Urinary bladder (tissue), 4 donors: ENCODE measurements around the gene ADRM1. TPM values are rescaled to one million over a fixed set of nuclear protein-coding genes. Genes with fewer than 3 reads are reported as not detected.
A peak's percentile ranks its signal among the peaks of the same experiment; 100 is the strongest.

Experiments
- DNase-seq: peaks from one replicate; pipeline ENCODE4 v3.0.0-alpha.2; 2015; ENCODE audit errors: extremely low spot score
- H3K27ac ChIP-seq: one replicate; pipeline ENCODE4 v1.5.1; 2013; ENCODE audit warnings: low read depth, mild to moderate bottlenecking, moderate library complexity
- H3K36me3 ChIP-seq: one replicate; pipeline ENCODE4 v1.6.1; 2013; ENCODE audit warnings: mild to moderate bottlenecking, moderate library complexity; ENCODE audit not compliant: insufficient read depth
- H3K4me1 ChIP-seq: one replicate; pipeline ENCODE4 v1.6.1; 2013; ENCODE audit warnings: mild to moderate bottlenecking, moderate library complexity; ENCODE audit not compliant: insufficient read depth
- H3K4me3 ChIP-seq: one replicate; pipeline ENCODE4 v1.5.1; 2013; ENCODE audit warnings: low read depth, low read length
- WGBS: extraction: QIAGEN DNeasy Blood & Tissue Kit; methylation state at CpG from one replicate; pipeline ENCODE4 v1.1.7; 2013; 5-methylcytosine and 5-hydroxymethylcytosine counted together
- polyA plus RNA-seq: library from polyadenylated mRNA; stranded (reverse); fragments of 200-250 nt; gene quantifications from one replicate; pipeline ENCODE4 v1.2.3, GENCODE V29; 2013
- total RNA-seq: library from RNA; depleted of rRNA; stranded (reverse); fragments of >200 nt; gene quantifications from one replicate; pipeline ENCODE4 v1.2.3, GENCODE V29; 2014
- donor health status: healthy with polysubstance abuse.
- donor health status: healthy.

The ADRM1 gene
- total and polyA plus RNA-seq, 2 donors = 27.5 to 115 TPM

DNA sequence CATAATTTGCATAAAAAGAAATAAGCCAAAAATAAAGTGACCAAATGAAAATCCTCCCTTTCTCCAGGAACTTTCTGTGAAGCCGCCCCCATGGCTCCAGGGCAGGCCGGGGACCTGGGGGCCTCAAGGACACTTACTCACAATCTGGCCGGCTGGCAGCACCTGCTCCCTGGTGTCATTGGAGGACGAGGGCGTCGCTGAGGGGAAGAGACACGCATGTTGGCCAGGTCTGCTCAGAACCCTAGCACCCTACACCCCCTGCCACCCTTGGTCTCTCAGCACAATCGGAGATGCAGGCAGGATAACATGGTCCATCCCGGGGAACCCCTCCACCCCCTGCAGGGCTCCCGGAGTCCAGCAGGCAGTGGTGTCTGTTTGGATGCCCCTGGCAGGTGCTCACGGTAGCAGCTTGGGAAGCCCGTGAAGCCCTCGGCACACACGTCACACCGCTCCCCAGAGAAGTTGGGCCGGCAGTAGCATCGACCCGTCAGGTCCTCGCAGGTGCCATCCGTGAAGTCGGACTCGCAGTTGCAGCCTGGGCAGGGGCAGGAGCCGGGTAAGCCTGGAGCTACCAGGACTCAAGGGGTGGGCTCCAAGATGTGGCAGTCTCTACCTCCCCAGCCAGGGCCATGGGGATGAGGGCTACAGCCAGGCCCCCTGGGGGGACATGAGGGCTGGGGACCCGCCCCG, 43.0 kb downstream of the ADRM1 start:
- DNase-seq = no peak
- Histone ChIP-seq H3K36me3 (no peaks in the 10 kb centered on the region), H3K4me3 (no peak overlapping the region), H3K27ac (no peak overlapping the region), H3K4me1 (no peaks in the 10 kb centered on the region)
- WGBS = 88% methylated on average over 25 of the region's 25 CpGs

DNA sequence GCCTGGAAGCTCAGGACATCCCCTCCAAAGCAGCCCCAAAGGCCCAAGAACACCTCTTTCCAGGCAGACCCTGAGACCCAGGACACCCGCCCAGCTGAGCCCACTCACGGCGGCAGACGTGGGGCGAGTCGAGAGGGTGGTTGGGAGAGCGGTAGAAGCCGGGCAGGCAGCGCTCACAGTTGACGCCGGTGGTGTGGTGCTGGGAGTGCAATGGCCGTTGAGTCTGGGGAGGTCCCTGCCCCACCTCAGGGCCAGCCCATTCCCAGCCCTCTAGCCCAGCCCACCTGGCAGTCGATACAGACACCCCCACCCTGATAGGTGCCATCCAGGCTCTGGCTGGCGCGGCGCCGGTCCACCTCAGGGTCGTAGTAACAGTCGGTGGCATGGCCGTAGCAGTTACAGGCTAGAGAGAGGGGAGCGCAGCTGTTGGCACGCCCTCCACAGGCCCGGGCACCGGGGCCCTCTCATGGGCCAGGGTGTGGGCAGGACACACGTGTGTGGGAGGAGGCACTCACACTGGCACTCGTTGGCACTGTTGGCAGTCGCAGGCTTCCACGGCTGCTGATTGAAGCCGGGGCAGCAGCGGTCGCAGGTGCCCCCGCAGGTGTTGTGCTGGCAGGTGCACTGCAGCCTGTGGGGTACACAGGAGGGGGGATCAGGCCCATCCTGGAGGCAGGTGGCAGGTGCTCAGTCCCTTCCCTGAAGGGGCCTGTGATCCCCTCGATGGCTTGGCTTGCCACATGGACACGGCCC, 43.8 kb downstream of the ADRM1 start:
- no peak for DNase-seq
- H3K4me3 ChIP-seq = no peak overlapping the region
- H3K27ac ChIP-seq = no peak overlapping the region
- WGBS = 93% methylated on average over 34 of the region's 34 CpGs
- no peaks in the 10 kb centered on the region for H3K4me1 ChIP-seq
- H3K36me3 ChIP-seq = no peaks in the 10 kb centered on the region

DNA sequence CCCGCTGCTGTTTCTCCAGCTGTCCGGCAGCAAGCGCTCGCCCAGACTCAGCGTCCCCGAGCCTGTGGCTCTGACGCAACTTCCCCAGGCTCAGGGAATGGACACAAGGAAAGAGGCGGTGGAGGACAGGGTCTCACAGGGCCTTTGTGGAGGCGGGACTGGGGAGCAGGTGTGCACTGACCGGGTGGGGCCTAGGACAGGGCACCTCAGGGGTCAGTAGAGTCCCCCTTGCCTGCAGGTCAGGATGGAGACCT, 44.3 kb downstream of the ADRM1 start:
- no peak overlapping the region for H3K27ac ChIP-seq
- no peak overlapping the region for H3K4me3 ChIP-seq
- WGBS = 93% methylated on average over 10 of the region's 10 CpGs
- DNase-seq = no peak
- no peaks in the 10 kb centered on the region for H3K4me1 ChIP-seq
- no peaks in the 10 kb centered on the region for H3K36me3 ChIP-seq

DNA sequence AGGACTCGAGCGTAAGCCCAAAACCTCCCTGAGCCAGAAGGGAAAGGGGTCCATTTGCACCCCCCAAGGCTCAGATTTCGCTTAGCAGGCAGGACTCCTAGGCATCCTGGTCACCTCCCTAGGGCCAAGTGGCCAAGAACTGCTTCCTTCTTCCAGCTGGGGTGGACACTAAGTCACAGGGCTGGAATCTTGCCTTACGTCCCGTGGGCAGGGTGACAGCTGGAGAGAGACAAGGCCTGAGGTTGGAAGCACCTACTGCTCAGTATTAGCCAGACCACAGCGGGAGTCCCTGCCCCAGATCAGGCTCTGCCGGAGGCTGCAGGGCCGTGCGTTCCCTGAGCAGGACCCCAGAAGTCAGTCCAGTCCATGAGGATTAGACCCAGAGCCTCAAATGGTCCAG, 44.6 kb downstream of the ADRM1 start:
- no peaks in the 10 kb centered on the region for H3K36me3 ChIP-seq
- no peaks in the 10 kb centered on the region for H3K4me1 ChIP-seq
- no peak overlapping the region for H3K4me3 ChIP-seq
- 80% methylated on average over 9 of the region's 9 CpGs for WGBS
- no peak overlapping the region for H3K27ac ChIP-seq
- no peak for DNase-seq

DNA sequence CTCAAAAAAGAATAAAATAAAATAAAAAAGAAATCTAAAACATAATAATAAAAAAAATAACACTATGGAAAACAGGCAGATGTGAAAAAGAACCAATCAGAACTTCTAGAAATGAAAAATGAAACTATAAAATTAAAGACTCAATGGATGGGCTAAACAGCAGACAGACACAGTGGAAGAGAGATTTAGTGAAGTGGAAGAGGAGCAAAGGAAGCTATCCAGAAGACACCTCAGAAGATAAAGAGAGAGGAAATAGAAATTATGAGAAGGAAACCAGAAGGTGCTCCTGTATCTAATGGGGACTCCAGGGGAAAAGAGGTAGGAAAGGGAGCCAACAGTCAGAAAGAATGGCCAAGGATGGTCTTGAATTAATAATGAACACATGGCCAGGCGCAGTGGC, 45.8 kb downstream of the ADRM1 start:
- 90% methylated on average over 1 of the region's 1 CpG for WGBS
- no peak for DNase-seq
- H3K27ac ChIP-seq = no peak overlapping the region
- no peaks in the 10 kb centered on the region for H3K36me3 ChIP-seq
- H3K4me3 ChIP-seq = no peak overlapping the region
- no peaks in the 10 kb centered on the region for H3K4me1 ChIP-seq

DNA sequence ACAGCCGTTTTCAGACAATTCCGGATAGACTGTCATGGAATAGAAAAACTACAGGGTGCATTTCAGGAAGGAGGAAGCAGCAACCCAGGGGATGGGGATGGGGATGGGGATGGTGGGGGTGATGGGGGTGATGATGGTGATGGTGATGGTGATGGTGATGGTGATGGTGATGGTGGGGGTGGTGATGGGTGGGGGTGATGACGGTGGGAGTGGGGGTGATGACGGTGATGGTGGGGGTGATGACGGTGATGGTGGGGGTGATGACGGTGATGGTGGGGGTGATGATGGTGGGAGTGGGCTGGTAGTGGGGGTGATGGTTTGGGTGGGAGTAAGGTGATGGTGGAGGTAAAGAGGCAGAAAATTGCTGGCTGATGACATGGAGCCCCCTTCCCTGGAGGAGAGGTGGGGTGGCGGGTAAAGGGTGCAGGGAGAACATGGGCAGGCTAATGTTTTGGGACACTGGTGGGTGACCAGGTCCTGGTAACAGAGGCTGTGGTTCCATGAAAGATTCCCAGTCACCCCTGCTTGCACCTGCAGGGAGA, 46.8 kb downstream of the ADRM1 start:
- 85% methylated on average over 7 of the region's 7 CpGs for WGBS
- Histone ChIP-seq H3K4me3 (no peak overlapping the region), H3K27ac (peak overlapping the region; percentile 63), H3K4me1 (no peaks in the 10 kb centered on the region), H3K36me3 (no peaks in the 10 kb centered on the region)
- DNase-seq = no peak

DNA sequence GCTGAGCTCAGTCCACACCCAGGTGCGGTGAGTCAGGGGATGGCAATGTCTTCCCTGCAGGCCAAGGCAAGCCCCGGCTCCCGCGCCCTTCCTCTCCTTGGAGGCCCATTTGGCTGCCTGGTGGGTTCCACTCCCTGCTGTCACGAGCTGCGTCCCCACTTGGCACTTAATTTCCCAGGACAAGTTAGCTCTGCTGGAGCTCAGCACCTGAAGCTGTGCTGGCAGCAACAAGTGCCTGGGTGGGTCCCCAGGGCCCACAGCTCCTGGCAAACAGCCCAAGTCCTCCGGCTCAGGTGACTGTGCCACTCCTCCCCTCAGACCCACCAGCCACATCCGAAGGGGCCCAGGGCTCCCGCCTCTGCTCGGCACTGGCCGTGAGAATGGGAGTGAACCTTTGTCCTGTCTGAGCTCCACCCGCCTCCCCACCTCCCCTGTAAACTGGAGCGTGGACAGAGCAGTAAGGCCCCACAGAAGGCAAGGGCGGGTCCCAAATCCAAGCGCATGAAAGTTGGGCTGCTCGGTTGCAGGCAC, 47.4 kb downstream of the ADRM1 start:
- DNase-seq = peak; percentile 76
- H3K36me3 ChIP-seq = no peaks in the 10 kb centered on the region
- H3K4me1 ChIP-seq = no peaks in the 10 kb centered on the region
- 78% methylated on average over 16 of the region's 16 CpGs for WGBS
- no peak overlapping the region for H3K4me3 ChIP-seq
- H3K27ac ChIP-seq = peak overlapping the region; percentile 81

DNA sequence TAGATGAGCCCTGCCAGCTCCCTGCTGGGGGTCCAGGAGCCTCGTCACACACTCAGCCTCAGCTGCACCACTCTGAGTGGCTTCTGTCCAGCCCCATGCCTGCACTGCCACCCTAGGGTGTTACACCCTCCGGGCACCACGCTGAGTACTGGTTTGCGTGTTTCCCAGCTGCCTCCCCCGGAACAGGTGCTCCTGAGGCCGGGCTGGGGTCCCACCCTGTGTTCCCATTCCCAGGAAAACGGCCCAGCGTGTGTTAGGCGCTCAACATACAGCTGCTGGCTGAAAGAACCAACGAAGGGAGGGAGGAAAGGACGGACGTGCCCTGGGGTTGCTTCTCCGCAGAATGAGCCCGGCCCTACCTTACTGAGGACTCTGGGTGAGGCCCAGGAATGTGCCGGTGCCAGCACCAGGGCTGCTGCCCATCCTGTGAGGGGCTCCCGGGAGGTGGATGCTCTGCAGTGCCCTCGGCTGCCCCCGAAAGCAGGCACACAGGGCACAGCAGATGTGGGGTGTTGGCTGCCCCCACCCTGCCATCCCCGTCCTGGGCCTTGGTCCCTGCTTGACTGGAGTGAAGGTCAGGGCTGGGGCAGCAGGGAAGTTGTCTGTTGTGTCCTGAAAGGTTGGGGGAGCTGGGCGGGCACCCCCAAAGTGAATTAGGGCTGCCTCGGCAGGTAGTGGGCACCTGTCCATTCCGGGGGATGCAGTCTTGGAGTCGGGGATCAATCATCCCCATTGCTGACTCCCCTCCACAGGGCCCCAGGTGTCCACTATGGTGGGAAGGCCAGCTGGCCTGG, 48.0 kb downstream of the ADRM1 start:
- Histone ChIP-seq H3K27ac (peak overlapping the region; percentile 81), H3K36me3 (no peaks in the 10 kb centered on the region), H3K4me3 (no peak overlapping the region), H3K4me1 (no peaks in the 10 kb centered on the region)
- 80% methylated on average over 23 of the region's 23 CpGs for WGBS
- no peak for DNase-seq

DNA sequence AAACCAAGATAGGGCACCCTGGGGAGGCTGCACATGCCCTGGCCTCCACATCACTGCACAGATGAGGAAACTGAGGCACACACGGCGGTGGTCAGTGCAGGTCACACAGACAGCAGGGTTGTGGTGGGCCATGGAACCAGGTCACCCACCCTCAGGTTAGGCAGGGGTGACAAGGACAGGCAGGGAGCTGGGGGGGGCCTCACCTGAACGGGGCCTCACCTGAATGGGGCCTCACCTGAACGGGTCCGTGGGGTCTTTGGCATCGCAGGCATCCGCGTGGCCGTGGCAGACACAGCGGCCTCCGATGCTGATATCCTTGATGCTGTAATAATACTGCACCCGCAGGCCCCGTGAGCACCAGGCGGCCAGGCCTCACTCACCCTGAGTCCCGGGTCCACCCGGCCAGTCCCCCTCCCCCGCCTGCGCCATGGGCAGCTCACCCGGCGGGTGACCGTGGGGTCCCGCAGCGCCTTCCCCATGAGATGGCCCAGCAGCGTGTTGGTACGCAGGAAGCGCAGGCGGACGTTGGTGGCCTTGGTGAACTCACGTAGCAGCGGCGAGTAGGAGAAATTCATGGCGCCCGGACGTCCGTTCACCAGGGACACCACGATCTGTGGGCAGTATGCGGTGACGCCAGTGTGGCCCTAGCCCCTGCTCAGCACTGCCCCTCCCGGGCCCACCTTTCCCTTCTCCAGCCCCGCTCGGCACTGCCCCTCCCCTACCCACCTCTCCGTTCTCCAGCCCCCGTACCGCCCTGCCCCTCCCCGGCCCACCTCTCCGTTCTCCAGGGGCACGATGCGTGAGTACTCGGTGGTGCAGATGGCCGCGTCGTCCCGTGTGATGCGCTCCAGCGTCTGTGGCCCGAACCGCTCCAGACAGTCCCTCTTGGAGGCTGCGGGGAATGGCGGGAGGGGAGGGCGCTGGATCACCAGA, 48.9 kb downstream of the ADRM1 start:
- Histone ChIP-seq H3K36me3 (no peaks in the 10 kb centered on the region), H3K27ac (peak overlapping the region; percentile 30), H3K4me1 (no peaks in the 10 kb centered on the region), H3K4me3 (no peak overlapping the region)
- 90% methylated on average over 60 of the region's 60 CpGs for WGBS
- no peak for DNase-seq

DNA sequence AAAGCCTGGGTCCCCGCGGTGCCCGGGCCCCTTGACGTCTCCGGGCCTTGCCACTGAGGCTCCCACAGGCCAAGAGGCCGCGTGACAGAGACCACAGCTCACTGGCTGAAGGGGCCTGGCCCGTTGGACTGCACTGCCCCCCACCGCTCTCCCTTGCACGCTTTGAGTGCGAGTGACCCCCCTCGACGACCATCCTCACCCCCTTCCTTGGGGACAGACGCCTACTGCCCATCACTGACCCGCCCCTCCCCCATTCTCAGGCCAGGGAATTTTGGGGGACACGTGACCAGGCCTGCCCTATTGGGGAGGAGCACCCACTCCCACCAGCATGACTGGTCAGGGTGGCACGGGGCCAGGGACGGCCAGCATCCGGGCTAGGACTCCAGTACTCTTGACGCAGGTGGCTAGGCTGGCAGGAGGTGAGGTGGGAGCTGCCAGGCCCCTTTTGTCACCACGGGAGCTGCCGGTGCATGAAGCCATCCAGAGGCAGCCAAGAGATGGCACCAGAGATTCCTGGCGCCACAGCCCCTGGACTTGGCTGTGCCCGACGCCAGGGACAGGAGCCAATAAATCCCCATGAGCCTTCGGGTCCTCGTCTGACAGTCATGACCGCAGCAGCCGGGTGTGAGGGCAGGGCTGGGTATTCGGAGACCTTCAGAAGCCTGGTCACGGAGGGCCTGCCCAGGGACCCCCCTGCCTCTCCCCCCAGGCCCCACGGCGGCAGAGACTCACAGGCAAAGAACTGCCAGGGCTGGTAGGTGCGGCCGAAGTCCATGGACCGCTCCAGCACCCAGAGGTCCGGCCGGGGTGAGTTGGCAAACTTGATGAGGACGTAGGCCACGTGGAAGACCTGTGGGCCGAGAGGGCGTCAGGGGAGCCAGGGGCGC, 49.8 kb downstream of the ADRM1 start:
- peaks cover 6% of the 10 kb centered on the region for H3K4me1 ChIP-seq
- H3K27ac ChIP-seq = no peak overlapping the region
- H3K36me3 ChIP-seq = no peaks in the 10 kb centered on the region
- H3K4me3 ChIP-seq = no peak overlapping the region
- WGBS = 70% methylated on average over 43 of the region's 43 CpGs
- no peak for DNase-seq

DNA sequence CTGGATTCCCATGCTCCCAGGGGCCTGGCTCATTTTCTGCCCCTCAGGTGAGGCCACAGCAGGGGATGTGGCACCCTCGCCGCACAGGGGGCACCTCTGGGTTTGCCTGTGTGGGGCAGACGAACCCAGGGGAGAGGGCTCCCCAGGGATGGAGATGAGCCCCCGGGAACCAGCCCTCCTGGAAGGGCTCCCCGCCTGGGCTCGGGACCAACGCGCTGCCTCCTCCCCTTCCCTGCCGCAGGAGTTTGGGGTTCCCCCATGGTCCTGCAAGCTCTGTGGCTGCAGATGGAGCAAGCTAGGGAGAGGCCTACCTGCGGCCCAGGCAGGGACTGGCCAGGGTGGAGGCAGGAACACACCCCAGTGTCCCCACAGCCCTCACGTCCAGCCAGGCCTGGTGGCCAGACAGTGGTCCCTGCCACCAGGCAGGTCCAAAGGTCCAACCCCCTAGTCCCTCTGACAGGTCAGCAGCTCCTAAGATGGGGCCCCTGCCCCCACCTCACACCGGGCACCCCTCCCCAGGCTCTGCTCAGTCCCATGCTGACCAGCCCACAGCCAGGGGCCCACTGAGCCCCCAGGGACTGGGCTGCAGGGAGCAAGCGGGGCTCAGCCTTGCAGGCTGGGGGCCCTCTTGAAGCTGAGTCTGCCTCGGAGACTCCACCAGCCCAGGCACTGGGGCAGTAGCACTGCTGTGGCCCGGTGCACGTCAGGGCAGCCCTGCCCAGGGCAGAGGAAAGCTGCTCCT, 50.7 kb downstream of the ADRM1 start:
- no peak overlapping the region for H3K4me3 ChIP-seq
- peaks cover 6% of the 10 kb centered on the region for H3K4me1 ChIP-seq
- no peaks in the 10 kb centered on the region for H3K36me3 ChIP-seq
- WGBS = 92% methylated on average over 16 of the region's 16 CpGs
- peak overlapping the region; percentile 18 for H3K27ac ChIP-seq
- DNase-seq = no peak
